ENCODE data around the gene POM121L2.

POM121L2 gene

DNA sequence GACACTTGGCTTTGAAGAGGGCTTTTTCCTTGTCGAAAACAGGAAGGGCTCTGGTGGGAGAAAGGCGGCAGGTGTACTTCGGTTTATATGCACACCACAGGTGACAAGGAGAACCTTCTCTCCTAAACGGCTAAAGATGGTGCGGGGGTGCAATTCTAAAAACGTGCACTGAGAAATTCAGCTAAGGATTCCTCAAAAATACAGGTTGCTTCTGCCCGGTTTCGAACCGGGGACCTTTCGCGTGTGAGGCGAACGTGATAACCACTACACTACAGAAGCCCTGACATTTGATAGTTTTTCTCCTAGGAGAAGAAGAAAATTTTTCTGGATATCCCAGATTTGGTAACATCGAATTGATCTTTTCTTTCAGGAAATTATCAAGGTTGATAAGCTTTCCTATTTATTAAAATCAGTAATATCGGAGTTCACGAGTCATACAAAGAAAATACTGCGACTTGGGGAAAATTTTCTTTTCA lies 32.0 kb downstream of the POM121L2 start:
- TF ChIP-seq, protein P1, sequence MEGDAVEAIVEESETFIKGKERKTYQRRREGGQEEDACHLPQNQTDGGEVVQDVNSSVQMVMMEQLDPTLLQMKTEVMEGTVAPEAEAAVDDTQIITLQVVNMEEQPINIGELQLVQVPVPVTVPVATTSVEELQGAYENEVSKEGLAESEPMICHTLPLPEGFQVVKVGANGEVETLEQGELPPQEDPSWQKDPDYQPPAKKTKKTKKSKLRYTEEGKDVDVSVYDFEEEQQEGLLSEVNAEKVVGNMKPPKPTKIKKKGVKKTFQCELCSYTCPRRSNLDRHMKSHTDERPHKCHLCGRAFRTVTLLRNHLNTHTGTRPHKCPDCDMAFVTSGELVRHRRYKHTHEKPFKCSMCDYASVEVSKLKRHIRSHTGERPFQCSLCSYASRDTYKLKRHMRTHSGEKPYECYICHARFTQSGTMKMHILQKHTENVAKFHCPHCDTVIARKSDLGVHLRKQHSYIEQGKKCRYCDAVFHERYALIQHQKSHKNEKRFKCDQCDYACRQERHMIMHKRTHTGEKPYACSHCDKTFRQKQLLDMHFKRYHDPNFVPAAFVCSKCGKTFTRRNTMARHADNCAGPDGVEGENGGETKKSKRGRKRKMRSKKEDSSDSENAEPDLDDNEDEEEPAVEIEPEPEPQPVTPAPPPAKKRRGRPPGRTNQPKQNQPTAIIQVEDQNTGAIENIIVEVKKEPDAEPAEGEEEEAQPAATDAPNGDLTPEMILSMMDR (IDR thresholded peaks at IDR 0.05; ENCODE audit: low read length): no peak
- no peak for TF ChIP-seq EZH2 (IDR thresholded peaks at IDR 0.05; ENCODE audit: borderline replicate concordance, low read length)
- Histone ChIP-seq H2AFZ (ENCODE audit: low read length) (no peak overlapping the region), H3K9me3 (ENCODE audit: low read length) (no peaks in the 10 kb centered on the region), H3K9me2 (ENCODE audit: low read depth, low read length) (no peaks in the 10 kb centered on the region), H3K9ac (ENCODE audit: low read length) (no peak overlapping the region), H3K27ac (ENCODE audit: low read depth, low read length, poor library complexity, severe bottlenecking) (no peak overlapping the region), H3K27me3 (ENCODE audit: insufficient read depth, low read length) (no peaks in the 10 kb centered on the region), H3F3A (ENCODE audit: insufficient read depth, low read length) (no peaks in the 10 kb centered on the region), H3K36me3 (ENCODE audit: insufficient read depth, low read length) (no peaks in the 10 kb centered on the region), H4K20me1 (ENCODE audit: insufficient read depth, low read length) (no peaks in the 10 kb centered on the region), H3K79me2 (ENCODE audit: insufficient read depth, low read length) (no peaks in the 10 kb centered on the region), H3K4me1 (ENCODE audit: insufficient read depth, low read length, severe bottlenecking) (no peaks in the 10 kb centered on the region), H3K4me2 (ENCODE audit: low read length) (no peak overlapping the region), H3K4me3 (ENCODE audit: low read depth, low read length, poor library complexity, severe bottlenecking) (no peak overlapping the region)

DNA sequence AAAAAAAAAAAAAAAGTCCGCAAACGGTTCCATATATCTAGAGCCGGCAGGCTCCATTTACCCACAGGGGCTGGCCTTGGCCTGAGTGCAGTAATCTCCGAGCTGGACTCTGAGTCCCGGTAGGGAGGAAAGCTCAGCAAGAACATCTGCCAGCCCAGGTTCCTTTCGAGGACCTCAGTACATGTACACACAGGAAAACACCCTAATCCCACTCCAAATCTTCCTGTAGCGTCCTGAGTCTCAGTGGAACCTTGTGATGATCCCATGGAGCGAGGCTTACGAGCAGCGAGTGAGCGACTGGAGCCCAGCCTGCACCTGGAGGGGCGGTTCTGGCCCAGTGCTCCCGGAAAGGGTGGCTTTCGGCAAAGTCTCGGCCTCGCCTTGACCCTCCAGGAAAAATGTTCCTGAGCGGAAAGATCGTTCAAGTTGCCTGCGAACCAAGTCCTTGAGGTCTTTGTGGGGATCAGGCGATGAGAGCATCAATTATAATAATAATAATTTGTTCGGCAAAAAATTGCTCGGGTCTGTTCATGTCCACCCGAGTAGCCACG lies 32.5 kb downstream of the POM121L2 start:
- Histone ChIP-seq H3K27ac (ENCODE audit: low read depth, low read length, poor library complexity, severe bottlenecking) (no peak overlapping the region), H4K20me1 (ENCODE audit: insufficient read depth, low read length) (no peaks in the 10 kb centered on the region), H3K9ac (ENCODE audit: low read length) (no peak overlapping the region), H3K9me3 (ENCODE audit: low read length) (no peaks in the 10 kb centered on the region), H3K9me2 (ENCODE audit: low read depth, low read length) (no peaks in the 10 kb centered on the region), H3K4me3 (ENCODE audit: low read depth, low read length, poor library complexity, severe bottlenecking) (no peak overlapping the region), H3K79me2 (ENCODE audit: insufficient read depth, low read length) (no peaks in the 10 kb centered on the region), H3K4me1 (ENCODE audit: insufficient read depth, low read length, severe bottlenecking) (no peaks in the 10 kb centered on the region), H3F3A (ENCODE audit: insufficient read depth, low read length) (no peaks in the 10 kb centered on the region), H2AFZ (ENCODE audit: low read length) (no peak overlapping the region), H3K4me2 (ENCODE audit: low read length) (no peak overlapping the region), H3K36me3 (ENCODE audit: insufficient read depth, low read length) (no peaks in the 10 kb centered on the region), H3K27me3 (ENCODE audit: insufficient read depth, low read length) (no peaks in the 10 kb centered on the region)
- TF ChIP-seq, protein P1 (IDR thresholded peaks at IDR 0.05; ENCODE audit: low read length): no peak
- no peak for TF ChIP-seq EZH2 (IDR thresholded peaks at IDR 0.05; ENCODE audit: borderline replicate concordance, low read length)

DNA sequence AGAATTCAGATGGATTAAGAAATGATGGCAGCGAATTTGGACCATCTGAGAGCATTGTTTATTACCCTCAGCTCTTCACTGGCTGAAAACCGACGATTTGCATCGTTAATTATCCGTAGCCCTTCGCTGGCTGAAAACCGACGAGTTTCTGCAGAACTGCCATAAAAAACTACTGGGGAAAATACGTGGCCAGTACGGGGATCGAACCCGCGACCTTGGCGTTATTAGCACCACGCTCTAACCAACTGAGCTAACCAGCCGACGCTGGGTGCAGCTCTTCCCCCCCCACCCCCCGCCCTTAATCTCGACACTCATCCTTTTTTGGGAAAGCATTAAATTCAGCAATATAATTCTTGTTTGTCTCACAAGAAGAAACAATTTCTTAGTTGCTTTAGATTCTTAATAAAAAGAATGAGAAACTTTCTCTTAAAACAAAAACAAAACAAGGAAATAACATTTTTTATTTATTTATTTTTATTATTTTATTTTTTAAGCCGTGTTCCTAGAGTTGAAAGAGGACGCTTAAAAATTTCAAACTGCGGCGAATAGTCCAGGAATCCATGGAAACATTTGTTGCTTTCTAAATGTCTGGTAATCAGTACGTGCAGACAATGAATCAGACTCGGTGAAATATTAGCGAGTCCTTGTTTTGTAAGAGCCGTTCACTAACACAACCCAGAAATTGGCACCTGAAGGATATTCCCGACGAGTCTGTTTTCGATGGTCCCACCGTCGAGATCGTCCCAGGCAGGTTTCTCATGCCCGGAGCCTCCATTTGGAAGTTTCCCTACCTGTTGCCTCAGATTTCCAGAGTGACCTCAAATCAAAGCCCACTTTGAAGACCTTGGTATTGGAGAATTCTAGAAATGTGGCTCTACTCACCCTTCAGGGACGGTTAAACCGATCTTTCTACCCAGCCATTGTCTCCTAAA lies 36.8 kb downstream of the POM121L2 start:
- no peak for TF ChIP-seq EZH2 (IDR thresholded peaks at IDR 0.05; ENCODE audit: borderline replicate concordance, low read length)
- TF ChIP-seq, protein P1 (IDR thresholded peaks at IDR 0.05; ENCODE audit: low read length): no peak
- Histone ChIP-seq H3K9me2 (ENCODE audit: low read depth, low read length) (no peaks in the 10 kb centered on the region), H3K79me2 (ENCODE audit: insufficient read depth, low read length) (no peaks in the 10 kb centered on the region), H3K27ac (ENCODE audit: low read depth, low read length, poor library complexity, severe bottlenecking) (no peak overlapping the region), H3K4me3 (ENCODE audit: low read depth, low read length, poor library complexity, severe bottlenecking) (no peak overlapping the region), H3K9ac (ENCODE audit: low read length) (no peak overlapping the region), H3K9me3 (ENCODE audit: low read length) (no peaks in the 10 kb centered on the region), H4K20me1 (ENCODE audit: insufficient read depth, low read length) (no peaks in the 10 kb centered on the region), H3K4me2 (ENCODE audit: low read length) (no peak overlapping the region), H3K4me1 (ENCODE audit: insufficient read depth, low read length, severe bottlenecking) (no peaks in the 10 kb centered on the region), H3K36me3 (ENCODE audit: insufficient read depth, low read length) (no peaks in the 10 kb centered on the region), H2AFZ (ENCODE audit: low read length) (no peak overlapping the region), H3K27me3 (ENCODE audit: insufficient read depth, low read length) (no peaks in the 10 kb centered on the region), H3F3A (ENCODE audit: insufficient read depth, low read length) (no peaks in the 10 kb centered on the region)

Data from OCI-LY1 (cell line).